Measurements from ENCODE around the gene ANKMY1.

GRCh38 chr2:240503848-240504247, 53.9 kb downstream of the ANKMY1 start:
- TF ChIP-seq EZH2 (IDR thresholded peaks at IDR 0.05; ENCODE audit: borderline replicate concordance, low read length) (no peak), CTCF (conservative IDR thresholded peaks at IDR 0.05 in 1 of 2, IDR thresholded peaks at IDR 0.05 in 1 of 2; ENCODE audit: extremely low read depth in 1 of 2, insufficient read depth in 1 of 2, low read depth in 1 of 2, low read length in 2 of 2) (no peak)

Measured in mammary epithelial cell (primary cell).